Neural crest cell (in vitro differentiated cells): Measurements from ENCODE around the gene SLC12A1. TPM values are rescaled to one million over a fixed set of nuclear protein-coding genes. Genes with fewer than 3 reads are reported as not detected.

Experiments used
- DNase-seq: peaks from one replicate; pipeline ENCODE4 v3.0.0; 2021; ENCODE audit warnings: low read depth, mixed read lengths, low spot score
- H3K27ac Mint-ChIP-seq: one replicate; pipeline ENCODE4 v1.8.0; 2021; ENCODE audit warnings: mild to moderate bottlenecking, mixed read lengths; ENCODE audit not compliant: unreplicated experiment
- H3K27me3 Mint-ChIP-seq: 2 replicates; pipeline ENCODE4 v1.8.0; 2021; ENCODE audit warnings: low read depth, mild to moderate bottlenecking, mixed read lengths
- H3K36me3 Mint-ChIP-seq: 2 replicates; pipeline ENCODE4 v1.8.0; 2021; ENCODE audit warnings: low read depth, mild to moderate bottlenecking, mixed read lengths
- H3K4me1 Mint-ChIP-seq: 2 replicates; pipeline ENCODE4 v1.8.0; 2021; ENCODE audit warnings: mixed read lengths
- H3K4me3 Mint-ChIP-seq: one replicate; pipeline ENCODE4 v1.8.0; 2021; ENCODE audit warnings: mild to moderate bottlenecking, mixed read lengths
- H3K9me3 Mint-ChIP-seq: 2 replicates; pipeline ENCODE4 v1.8.0; 2021; ENCODE audit warnings: mixed read lengths
- CTCF ChIP-seq: fragments of 200-600 bp; sonication (generic); conservative IDR thresholded peaks from 2 replicates; pipeline ENCODE4 v1.5.0; 2021; ENCODE audit warnings: antibody characterized with exemption, mild to moderate bottlenecking
- total RNA-seq: library from RNA; stranded (reverse); gene quantifications from 2 replicates; pipeline ENCODE4 v1.2.1, GENCODE V29; 2021

SLC12A1 gene
- total RNA-seq, 1 donor from 2014 or later: 0.16 TPM

- no peak overlapping the region for H3K27ac Mint-ChIP-seq
Measured at GRCh38 chr15:48330105-48330785, 124.1 kb downstream of the SLC12A1 start.

GRCh38 chr15:48330855-48331795 is 125.0 kb downstream of the SLC12A1 start, which contains the start of gene DUT:
Gene DUT (plus strand): TSS chr15:48331429. CDS start chr15:48331516, 87 bp downstream.
- Mint-ChIP-seq H3K27ac (peak within 1 kb of the TSS; percentile 99), H3K4me3 (peak within 1 kb of the TSS; percentile 100), H3K36me3 (peaks cover 5% of the 10 kb centered on the region), H3K27me3 (no peaks in the 10 kb centered on the region), H3K4me1 (peaks cover 38% of the 10 kb centered on the region), H3K9me3 (no peaks in the 10 kb centered on the region)
- TF ChIP-seq CTCF: no peak
- DNase-seq: peak; percentile 67

More at GRCh38 chr15:48330105-48330785, 124.1 kb downstream of the SLC12A1 start:
- Mint-ChIP-seq H3K27me3 (no peaks in the 10 kb centered on the region), H3K4me3 (peak overlapping the region; percentile 100), H3K9me3 (no peaks in the 10 kb centered on the region), H3K4me1 (peaks cover 34% of the 10 kb centered on the region), H3K36me3 (peaks cover 5% of the 10 kb centered on the region)
- TF ChIP-seq CTCF: no peak
- DNase-seq: no peak

DNA sequence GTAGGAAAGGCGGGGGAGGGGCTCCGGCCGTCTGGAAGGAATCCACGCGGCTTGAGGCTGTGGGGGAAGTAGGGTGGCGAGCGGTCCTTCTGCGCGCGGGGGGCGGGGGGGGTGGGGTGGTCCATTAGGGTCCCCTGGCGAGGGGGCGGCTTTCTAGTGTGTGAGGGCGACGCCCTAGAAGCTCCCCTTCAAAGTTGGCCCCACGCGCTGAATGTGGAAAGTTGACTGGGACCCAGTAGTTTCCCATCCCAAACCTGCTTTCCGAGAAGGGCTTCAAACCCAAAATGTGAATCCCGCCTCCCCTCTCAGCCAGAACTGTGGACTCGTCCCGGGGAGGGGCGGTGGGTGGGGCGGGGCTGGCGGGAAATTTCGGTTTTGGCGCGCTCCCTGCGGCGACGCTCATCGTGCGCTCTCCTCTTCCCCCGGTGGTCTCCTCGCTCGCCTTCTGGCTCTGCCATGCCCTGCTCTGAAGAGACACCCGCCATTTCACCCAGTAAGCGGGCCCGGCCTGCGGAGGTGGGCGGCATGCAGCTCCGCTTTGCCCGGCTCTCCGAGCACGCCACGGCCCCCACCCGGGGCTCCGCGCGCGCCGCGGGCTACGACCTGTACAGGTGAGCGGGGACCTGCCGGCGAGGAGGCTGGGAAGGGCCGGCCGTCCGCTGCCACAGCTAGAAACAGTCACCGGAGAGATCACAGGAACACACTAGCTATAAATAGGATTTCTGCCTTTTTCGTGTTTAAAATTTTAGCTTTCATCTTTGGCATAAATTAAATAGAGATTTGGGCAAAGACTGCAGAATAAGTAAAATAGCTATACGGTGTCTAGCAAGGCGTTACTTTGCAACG is 125.9 kb downstream of the SLC12A1 start:
- H3K4me3 Mint-ChIP-seq: peak overlapping the region; percentile 100

GRCh38 chr15:48332642-48333034 is 126.5 kb downstream of the SLC12A1 start:
- H3K9me3 Mint-ChIP-seq: no peaks in the 10 kb centered on the region
- peaks cover 5% of the 10 kb centered on the region for H3K36me3 Mint-ChIP-seq
- no peak for TF ChIP-seq CTCF
- H3K27ac Mint-ChIP-seq: peak overlapping the region; percentile 1
- H3K27me3 Mint-ChIP-seq: no peaks in the 10 kb centered on the region
- DNase-seq: no peak
- peaks cover 42% of the 10 kb centered on the region for H3K4me1 Mint-ChIP-seq
- peak overlapping the region; percentile 100 for H3K4me3 Mint-ChIP-seq

More for the DNA sequence above, 125.9 kb downstream of the SLC12A1 start:
- no peaks in the 10 kb centered on the region for H3K9me3 Mint-ChIP-seq
- H3K4me1 Mint-ChIP-seq: peaks cover 42% of the 10 kb centered on the region
- H3K27ac Mint-ChIP-seq: peak overlapping the region; percentile 99
- no peak for TF ChIP-seq CTCF
- H3K27me3 Mint-ChIP-seq: no peaks in the 10 kb centered on the region
- peak; percentile 60 for DNase-seq
- H3K36me3 Mint-ChIP-seq: peaks cover 5% of the 10 kb centered on the region

DNA sequence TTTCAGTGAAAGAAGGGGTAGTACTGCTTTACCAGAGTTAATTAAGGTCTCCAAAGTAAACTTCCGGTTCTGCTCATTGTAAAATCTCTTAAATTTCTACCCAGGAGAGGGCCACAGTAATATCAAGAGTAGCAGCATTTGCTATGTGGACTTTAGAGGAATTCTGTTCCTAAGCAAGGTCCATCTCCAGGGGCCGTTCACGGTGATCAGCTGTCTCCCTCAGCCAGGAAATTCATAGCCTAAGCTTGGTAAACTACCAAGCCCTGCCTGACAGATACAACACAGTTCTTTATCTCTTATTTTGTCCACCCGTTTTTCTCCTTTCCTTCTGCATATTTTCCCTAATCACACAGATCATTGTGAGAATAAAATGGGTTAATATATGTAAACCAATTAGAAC is 127.4 kb downstream of the SLC12A1 start:
- no peak for TF ChIP-seq CTCF
- Mint-ChIP-seq H3K27me3 (no peaks in the 10 kb centered on the region), H3K4me3 (peak overlapping the region; percentile 100), H3K36me3 (peaks cover 5% of the 10 kb centered on the region), H3K27ac (peak overlapping the region; percentile 50), H3K9me3 (no peaks in the 10 kb centered on the region), H3K4me1 (peaks cover 42% of the 10 kb centered on the region)
- DNase-seq: no peak
